D721Med (cell line): Measurements from ENCODE around the gene MED12L.

Experiments used
- DNase-seq: peaks from one replicate; pipeline ENCODE4 v3.0.0; 2011; ENCODE audit warnings: low spot score; ENCODE audit not compliant: insufficient read length
- FAIRE-seq: peaks from 2 replicates; lab custom pipeline; 2011; peaks lifted over from hg19 to GRCh38; lab: Jason Lieb, UNC
- CTCF ChIP-seq: IDR thresholded peaks from 2 replicates; pipeline ENCODE4 v1.5.1; 2012; ENCODE audit warnings: mild to moderate bottlenecking, control low read depth; ENCODE audit not compliant: insufficient read depth; ENCODE audit errors: missing control alignments

The MED12L gene

GRCh38 chr3:151281671-151282324 lies 196.3 kb downstream of the MED12L start:
- FAIRE-seq (no peak), DNase-seq (no peak)
- TF ChIP-seq CTCF: no peak

GRCh38 chr3:151282921-151283320 lies 197.5 kb downstream of the MED12L start:
- peak; percentile 21 for FAIRE-seq
- peak; percentile 69 for TF ChIP-seq CTCF
- no peak for DNase-seq

GRCh38 chr3:151283387-151283786 lies 197.9 kb downstream of the MED12L start:
- FAIRE-seq (no peak), DNase-seq (no peak)
- TF ChIP-seq CTCF: no peak

- FAIRE-seq (no peak), DNase-seq (no peak)
- no peak for TF ChIP-seq CTCF
Observed at GRCh38 chr3:151283907-151284461, 198.5 kb downstream of the MED12L start.

GRCh38 chr3:151285940-151286339 lies 200.5 kb downstream of the MED12L start:
- DNase-seq (no peak), FAIRE-seq (no peak)
- TF ChIP-seq CTCF: no peak

- DNase-seq: no peak
- FAIRE-seq: no peak
- no peak for TF ChIP-seq CTCF
Observed at GRCh38 chr3:151289445-151289844, 204.0 kb downstream of the MED12L start.

- FAIRE-seq: no peak
- peak; percentile 61 for TF ChIP-seq CTCF
- DNase-seq: no peak
Observed at GRCh38 chr3:151290673-151291072, 205.2 kb downstream of the MED12L start.
